Fibroblast of lung (primary cell): ENCODE results near the gene PIWIL4. TPM values are rescaled to one million over a fixed set of nuclear protein-coding genes. Genes with fewer than 3 reads are reported as not detected.

ENCODE experiments used
- DNase-seq, 2 donors: peaks; one replicate each; pipeline versions ENCODE4 v3.0.0 to v3.0.0-alpha.2; 2010; ENCODE audit warnings: low read depth in 2 of 2
- H2AFZ ChIP-seq: 2 replicates; pipeline ENCODE4 v1.5.1; 2012; ENCODE audit warnings: low read length, control low read depth, inconsistent platforms
- H3K27ac ChIP-seq: 2 replicates; pipeline ENCODE4 v1.5.1; 2011; ENCODE audit warnings: low read length, control low read depth; ENCODE audit not compliant: insufficient read depth
- H3K27me3 ChIP-seq: 2 replicates; pipeline ENCODE4 v1.5.1; 2011; ENCODE audit warnings: mild to moderate bottlenecking, low read length; ENCODE audit not compliant: control insufficient read depth, insufficient read depth
- H3K36me3 ChIP-seq: 2 replicates; pipeline ENCODE4 v1.5.1; 2011; ENCODE audit warnings: low read length; ENCODE audit not compliant: control insufficient read depth, insufficient read depth
- H3K4me1 ChIP-seq: 2 replicates; pipeline ENCODE4 v1.5.1; 2011; ENCODE audit warnings: low read length; ENCODE audit not compliant: control insufficient read depth, insufficient read depth; ENCODE audit errors: extremely low read depth
- H3K4me2 ChIP-seq: 2 replicates; pipeline ENCODE4 v1.5.1; 2011; ENCODE audit warnings: low read length, control low read depth; ENCODE audit not compliant: insufficient read depth; ENCODE audit errors: extremely low read depth
- H3K4me3 ChIP-seq, 4 experiments: fragments of 200-600 bp in 1 of 4; sonication (generic) in 1 of 4; replicated peaks in 1 of 4; 2 replicates each; pipeline ENCODE4 v1.5.1; 2011 to 2016; ENCODE audit warnings: low read length in 4 of 4, low read depth in 3 of 4, mild to moderate bottlenecking in 3 of 4, control low read depth in 2 of 4, inconsistent platforms in 1 of 4, mixed read lengths in 1 of 4; ENCODE audit not compliant: insufficient read depth in 1 of 4; ENCODE audit errors: control extremely low read depth in 1 of 4
- H3K79me2 ChIP-seq: 2 replicates; pipeline ENCODE4 v1.5.1; 2012; ENCODE audit warnings: mild to moderate bottlenecking, low read length, inconsistent platforms; ENCODE audit not compliant: control insufficient read depth, insufficient read depth
- H3K9ac ChIP-seq: 2 replicates; pipeline ENCODE4 v1.5.1; 2011; ENCODE audit warnings: mild to moderate bottlenecking, low read length, control low read depth; ENCODE audit not compliant: insufficient read depth
- H3K9me3 ChIP-seq: 2 replicates; pipeline ENCODE4 v1.5.1; 2012; ENCODE audit warnings: low read depth, low read length; ENCODE audit not compliant: control insufficient read depth, insufficient read depth
- H4K20me1 ChIP-seq: 2 replicates; pipeline ENCODE4 v1.5.1; 2011; ENCODE audit warnings: low read length; ENCODE audit not compliant: control insufficient read depth, insufficient read depth; ENCODE audit errors: extremely low read depth
- CTCF ChIP-seq, 2 donors: IDR thresholded peaks in 1 of 2; conservative IDR thresholded peaks in 1 of 2; 1 replicate in 1 of 2; 2 replicates in 1 of 2; pipeline ENCODE4 v1.5.1; 2011 to 2012; ENCODE audit warnings: low read length in 2 of 2, control low read depth in 1 of 2, inconsistent platforms in 1 of 2, low read depth in 1 of 2, mild to moderate bottlenecking in 1 of 2
- EZH2 ChIP-seq: IDR thresholded peaks from 2 replicates; pipeline ENCODE4 v1.5.1; 2012; ENCODE audit warnings: low read length, control low read depth, mild to moderate bottlenecking; ENCODE audit errors: missing control alignments
- polyA plus RNA-seq, 2 donors: library from polyadenylated mRNA; depleted of rRNA in 1 of 2; stranded (reverse) in 1 of 2; unstranded in 1 of 2; fragments of >200 nt; gene quantifications; 2 replicates each; pipeline ENCODE4 v1.2.1, GENCODE V29; 2011 to 2012; ENCODE audit warnings: missing spikeins in 1 of 2
- total RNA-seq: library from RNA; depleted of rRNA; stranded (reverse); fragments of >200 nt; gene quantifications from 2 replicates; pipeline ENCODE4 v1.2.1, GENCODE V29; 2014

Gene PIWIL4
- total and polyA plus RNA-seq, 2 donors (not counting 1 experiment from before 2014, with no cell fraction given), result 1.2 to 3.3 TPM

- no peak overlapping the region for H2AFZ ChIP-seq
- no peak for TF ChIP-seq CTCF (conservative IDR thresholded peaks at IDR 0.05 in 1 of 2, IDR thresholded peaks at IDR 0.05 in 1 of 2; ENCODE audit: low read depth in 1 of 2, low read length in 2 of 2)
- no peak for TF ChIP-seq EZH2
These were observed 19.8 kb downstream of the PIWIL4 start for GRCh38 chr11:94586978-94587377.

GRCh38 chr11:94588366-94588942 is 21.3 kb downstream of the PIWIL4 start:
- Histone ChIP-seq H3K9me3 (no peaks in the 10 kb centered on the region), H3K9ac (no peak overlapping the region), H3K27ac (no peak overlapping the region), H3K4me3 (no peak overlapping the region), H3K36me3 (no peaks in the 10 kb centered on the region), H3K79me2 (no peaks in the 10 kb centered on the region), H4K20me1 (no peaks in the 10 kb centered on the region), H3K27me3 (no peaks in the 10 kb centered on the region), H3K4me2 (no peak overlapping the region), H3K4me1 (no peaks in the 10 kb centered on the region), H2AFZ (no peak overlapping the region)
- no peak for DNase-seq
- no peak for TF ChIP-seq EZH2

More at GRCh38 chr11:94586978-94587377, 19.8 kb downstream of the PIWIL4 start:
- no peak overlapping the region for H3K4me3 ChIP-seq
- H4K20me1 ChIP-seq, result no peaks in the 10 kb centered on the region
- DNase-seq, result no peak
- H3K27me3 ChIP-seq, result no peaks in the 10 kb centered on the region
- H3K27ac ChIP-seq, result no peak overlapping the region
- H3K79me2 ChIP-seq, result no peaks in the 10 kb centered on the region
- no peak overlapping the region for H3K9ac ChIP-seq
- no peaks in the 10 kb centered on the region for H3K9me3 ChIP-seq
- H3K36me3 ChIP-seq, result no peaks in the 10 kb centered on the region
- no peaks in the 10 kb centered on the region for H3K4me1 ChIP-seq
- H3K4me2 ChIP-seq, result no peak overlapping the region

GRCh38 chr11:94590352-94591041 is 23.3 kb downstream of the PIWIL4 start:
- no peak for DNase-seq
- TF ChIP-seq EZH2, result no peak
- TF ChIP-seq CTCF (conservative IDR thresholded peaks at IDR 0.05 in 1 of 2, IDR thresholded peaks at IDR 0.05 in 1 of 2; ENCODE audit: low read depth in 1 of 2, low read length in 2 of 2), result no peak
- no peak overlapping the region for H3K4me2 ChIP-seq
- no peak overlapping the region for H3K4me3 ChIP-seq
- H4K20me1 ChIP-seq, result no peaks in the 10 kb centered on the region
- no peaks in the 10 kb centered on the region for H3K9me3 ChIP-seq
- no peaks in the 10 kb centered on the region for H3K36me3 ChIP-seq
- no peak overlapping the region for H3K9ac ChIP-seq
- H3K27ac ChIP-seq, result no peak overlapping the region
- H3K27me3 ChIP-seq, result no peaks in the 10 kb centered on the region
- H3K79me2 ChIP-seq, result no peaks in the 10 kb centered on the region
- H3K4me1 ChIP-seq, result no peaks in the 10 kb centered on the region
- no peak overlapping the region for H2AFZ ChIP-seq
